Adrenal gland (tissue), 12 donors: ENCODE results near the gene SHCBP1. TPM values are rescaled to one million over a fixed set of nuclear protein-coding genes. Genes with fewer than 3 reads are reported as not detected.

Experiments used
- DNase-seq, 7 donors: peaks; one replicate each; pipeline ENCODE4 v3.0.0-alpha.2; 2019 to 2020
- H3K27ac ChIP-seq, 5 donors: fragments of 200-600 bp; sonication (generic) in 4 of 5; 1 replicate in 3 of 5; 2 replicates in 2 of 5; pipeline versions ENCODE4 v1.5.1 to v1.8.0; 2016 to 2020; ENCODE audit warnings: mild to moderate bottlenecking in 1 of 5
- H3K27me3 ChIP-seq: fragments of 200-600 bp; 2 replicates; pipeline ENCODE4 v1.8.0; 2021
- H3K36me3 ChIP-seq, 2 donors: fragments of 200-600 bp; replicated peaks in 1 of 2; 1 replicate in 1 of 2; 2 replicates in 1 of 2; pipeline versions ENCODE4 v1.5.1 to v1.8.0; 2018 to 2022
- H3K4me1 ChIP-seq, 2 donors: fragments of 200-600 bp; replicated peaks in 1 of 2; 1 replicate in 1 of 2; 2 replicates in 1 of 2; pipeline versions ENCODE4 v1.5.1 to v1.8.0; 2018 to 2021
- H3K4me3 ChIP-seq, 4 donors: fragments of 200-600 bp; sonication (generic) in 3 of 4; one replicate each; pipeline ENCODE4 v1.5.1; 2016 to 2018
- H3K9me3 ChIP-seq, 3 donors: fragments of 200-600 bp; sonication (generic) in 1 of 3; replicated peaks in 1 of 3; 1 replicate in 2 of 3; 2 replicates in 1 of 3; pipeline versions ENCODE4 v1.5.1 to v1.8.0; 2016 to 2021
- CTCF ChIP-seq, 6 experiments: fragments of 450-650 bp in 4 of 6; fragments of 200-600 bp in 2 of 6; sonication (generic) in 1 of 6; IDR thresholded peaks; 1 replicate in 5 of 6; 2 replicates in 1 of 6; pipeline versions ENCODE4 v1.5.1 to v1.8.0; 2016 to 2021; ENCODE audit warnings: antibody characterized with exemption in 6 of 6, mild to moderate bottlenecking in 2 of 6, moderate library complexity in 1 of 6
- POLR2A ChIP-seq, 2 donors: fragments of 450-650 bp; IDR thresholded peaks; one replicate each; pipeline ENCODE4 v1.6.1; 2017; ENCODE audit warnings: antibody characterized with exemption in 2 of 2, mild to moderate bottlenecking in 2 of 2, moderate library complexity in 1 of 2
- WGBS, 4 donors: extraction: QIAGEN DNeasy Blood & Tissue Kit in 2 of 4; methylation state at CpG; one replicate each; pipeline versions ENCODE4 v1.1.5 to v1.1.7; 2013 to 2017; 5-methylcytosine and 5-hydroxymethylcytosine counted together
- intact Hi-C, 2 donors: fragments of 100-400 bp; cut with DNase I; formaldehyde crosslinking; loops; one replicate each; pipeline versions ENCODE4 v1.14.1 to v1.15.0; 2022 to 2023
- polyA plus RNA-seq, 3 donors: library from polyadenylated mRNA; stranded (reverse); fragments of 200-250 nt in 2 of 3; fragments of 350-450 nt in 1 of 3; fragmentation: Illumina TruSeq in 1 of 3; extraction: RNeasy Lipid Tissue Mini Kit (QIAGEN cat#74804) in 1 of 3; gene quantifications; one replicate each; pipeline ENCODE4 v1.2.3, GENCODE V29; 2013 to 2014
- total RNA-seq, 9 donors: library from RNA; depleted of rRNA in 4 of 9; stranded (reverse); fragments of >200 nt in 4 of 9; fragments of 120-200 nt in 1 of 9; fragmentation: NEBNext Ultra II Directional in 1 of 9; extraction: Animal tissue kit (Norgen Biotek cat#: 25700) in 1 of 9; gene quantifications; one replicate each; pipeline versions ENCODE4 v1.1.0 to v1.2.4, GENCODE V29; 2013 to 2023
- donor health status: healthy with polysubstance abuse.
- donor health status: Bipolar disorder and iron deficiency.
- donor health status: DM: yes; HTN: yes; CAD: no.
- donor health status: DM: no; HTN: no; CAD: no.
- donor health status: DM: no; HTN: no; CAD: no.
- donor health status: DM: yes; HTN: yes; CAD: no.

Gene SHCBP1
- total and polyA plus RNA-seq, 12 donors: 0.24 to 5.5 (median 1.1) TPM

- H3K4me1 ChIP-seq: no peaks in the 10 kb centered on the region
- TF ChIP-seq POLR2A (IDR thresholded peaks at IDR 0.05) (no peak), CTCF (IDR thresholded peaks at IDR 0.05) (no peak)
- no peak for DNase-seq
- no peak overlapping the region for H3K27ac ChIP-seq
- WGBS, 4 donors: 95 to 98% (median 97%) methylated on average over 3 of the region's 3 CpGs
- H3K36me3 ChIP-seq: no peaks in the 10 kb centered on the region
- intact Hi-C loops: no loop called here
- H3K4me3 ChIP-seq: no peak overlapping the region
- H3K27me3 ChIP-seq: no peaks in the 10 kb centered on the region
- no peaks in the 10 kb centered on the region for H3K9me3 ChIP-seq
Measured at GRCh38 chr16:46577988-46578579, 43.1 kb downstream of the SHCBP1 start.

- H3K4me3 ChIP-seq: no peak overlapping the region
- WGBS, 4 donors: 84 to 91% (median 85%) methylated on average over 13 of the region's 13 CpGs
- no peaks in the 10 kb centered on the region for H3K27me3 ChIP-seq
- H3K9me3 ChIP-seq: no peaks in the 10 kb centered on the region
- TF ChIP-seq POLR2A (IDR thresholded peaks at IDR 0.05) (no peak), CTCF (IDR thresholded peaks at IDR 0.05) (no peak)
- no peaks in the 10 kb centered on the region for H3K4me1 ChIP-seq
- DNase-seq: no peak
- no peak overlapping the region for H3K27ac ChIP-seq
- intact Hi-C loops: no loop called here
- no peaks in the 10 kb centered on the region for H3K36me3 ChIP-seq
Measured at GRCh38 chr16:46573834-46574159, 47.4 kb downstream of the SHCBP1 start.

- Histone ChIP-seq H3K27me3 (no peaks in the 10 kb centered on the region), H3K36me3 (no peaks in the 10 kb centered on the region), H3K9me3 (no peaks in the 10 kb centered on the region), H3K27ac (no peak overlapping the region), H3K4me3 (no peak overlapping the region), H3K4me1 (no peaks in the 10 kb centered on the region)
- intact Hi-C loops: no loop called here
- TF ChIP-seq POLR2A (IDR thresholded peaks at IDR 0.05) (no peak), CTCF (IDR thresholded peaks at IDR 0.05) (no peak)
- no peak for DNase-seq
- WGBS, 4 donors: 66 to 75% (median 70%) methylated on average over 21 to 27 of the region's 27 CpGs
Measured at GRCh38 chr16:46573008-46573833, 48.0 kb downstream of the SHCBP1 start.

GRCh38 chr16:46569231-46569735 lies 51.9 kb downstream of the SHCBP1 start:
- no peaks in the 10 kb centered on the region for H3K27me3 ChIP-seq
- TF ChIP-seq CTCF (IDR thresholded peaks at IDR 0.05) (no peak), POLR2A (IDR thresholded peaks at IDR 0.05) (no peak)
- intact Hi-C loops: no loop called here

More at GRCh38 chr16:46569231-46569735, 51.9 kb downstream of the SHCBP1 start:
- WGBS, 4 donors: 81 to 89% (median 86%) methylated on average over 9 to 27 of the region's 27 CpGs
- no peak overlapping the region for H3K27ac ChIP-seq
- no peaks in the 10 kb centered on the region for H3K36me3 ChIP-seq
- H3K9me3 ChIP-seq: no peaks in the 10 kb centered on the region
- no peaks in the 10 kb centered on the region for H3K4me1 ChIP-seq
- H3K4me3 ChIP-seq: no peak overlapping the region
- DNase-seq: no peak
